BJ (cell line): Measurements from ENCODE around the gene C17orf75. TPM values are rescaled to one million over a fixed set of nuclear protein-coding genes. Genes with fewer than 3 reads are reported as not detected.

ENCODE experiments used
- CTCF ChIA-PET: fragments of 350-600 bp; formaldehyde crosslinking; extraction: SDS; loops from one replicate; lab custom pipeline; 2021; ENCODE audit warnings: antibody characterized with exemption, inconsistent platforms; lab: Yijun Ruan, JAX
- POLR2A ChIA-PET: fragments of 300-600 bp; sonication (Branson Sonifier 250); formaldehyde crosslinking; extraction: SDS; loops from one replicate; lab custom pipeline; 2021; ENCODE audit warnings: antibody characterized with exemption; lab: Charles Lee
- DNase-seq: peaks from one replicate; pipeline ENCODE4 v3.0.0-alpha.2; 2011; ENCODE audit warnings: low read depth
- H3K27me3 ChIP-seq: 2 replicates; pipeline ENCODE4 v1.6.0; 2011; ENCODE audit warnings: low read length; ENCODE audit not compliant: control insufficient read depth, insufficient read depth
- H3K36me3 ChIP-seq: 2 replicates; pipeline ENCODE4 v1.5.1; 2011; ENCODE audit warnings: low read length; ENCODE audit not compliant: control insufficient read depth, insufficient read depth
- H3K4me3 ChIP-seq: 2 replicates; pipeline ENCODE4 v1.5.1; 2011; ENCODE audit warnings: low read depth, mild to moderate bottlenecking, control low read depth, low read length
- CTCF ChIP-seq: IDR thresholded peaks from 2 replicates; pipeline ENCODE4 v1.5.1; 2011; ENCODE audit warnings: low read depth, mild to moderate bottlenecking, control low read depth, inconsistent platforms, low read length, moderate library complexity; ENCODE audit not compliant: insufficient read depth
- polyA plus RNA-seq: library from polyadenylated mRNA; depleted of rRNA; stranded (reverse); fragments of >200 nt; gene quantifications from 2 replicates; pipeline ENCODE4 v1.2.3, GENCODE V29; 2011

Gene C17orf75
- polyA plus RNA-seq, 1 experiment, result 9.6 TPM

- POLR2A ChIA-PET, result no interaction called here
- H3K36me3 ChIP-seq, result no peaks in the 10 kb centered on the region
- no peak overlapping the region for H3K4me3 ChIP-seq
- H3K27me3 ChIP-seq, result no peaks in the 10 kb centered on the region
- no peak for TF ChIP-seq CTCF
- CTCF ChIA-PET, result no interaction called here
- no peak for DNase-seq
Measured at GRCh38 chr17:32345951-32346600, 4.1 kb upstream of the C17orf75 start.

- peak overlapping the region; percentile 44 for H3K4me3 ChIP-seq
- POLR2A ChIA-PET, result no interaction called here
Measured at GRCh38 chr17:32342603-32343325, 791 bp upstream of the C17orf75 start.

DNA sequence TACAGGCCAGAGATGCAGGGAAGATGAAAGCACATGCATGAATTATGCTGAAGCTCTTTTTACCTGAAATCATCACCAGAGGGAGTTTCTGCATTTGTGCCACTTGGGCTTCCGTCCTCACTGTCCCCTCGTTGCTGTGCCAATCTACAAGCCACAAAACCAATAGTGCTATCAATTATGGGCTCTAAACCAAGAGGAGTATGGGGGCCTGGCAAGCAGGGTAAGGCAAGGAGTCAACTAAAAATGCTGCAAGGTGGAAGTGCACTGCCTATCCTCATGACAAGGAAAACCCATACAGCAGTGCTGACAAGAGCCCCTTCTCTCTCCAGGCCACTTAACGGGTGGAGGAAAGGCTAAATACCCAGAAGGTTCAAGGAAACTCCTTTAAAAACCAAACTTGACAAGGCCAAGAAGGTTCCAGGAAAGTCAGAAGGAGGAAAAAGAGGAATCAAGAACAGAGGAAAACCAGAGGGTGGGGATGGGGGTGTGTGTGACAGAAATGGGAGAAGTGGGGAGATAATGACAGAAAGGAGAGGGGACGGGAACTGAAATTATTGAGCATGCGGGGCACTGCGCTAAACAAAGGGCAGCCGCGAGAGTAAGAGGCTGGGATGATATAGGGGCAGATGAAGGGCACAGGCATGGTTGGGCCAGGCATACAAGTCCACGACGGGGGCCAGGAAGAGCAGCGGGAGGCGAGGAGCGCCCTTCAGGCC, 674 bp downstream of the C17orf75 start:
- Histone ChIP-seq H3K4me3 (peak overlapping the region; percentile 44), H3K27me3 (no peaks in the 10 kb centered on the region), H3K36me3 (no peaks in the 10 kb centered on the region; the same call in 1 of the 2 replicates)
- peak; percentile 26; the same call in 1 of the 2 replicates for TF ChIP-seq CTCF
- CTCF ChIA-PET, result interaction anchor here (1.0 kb wide), 1 partner anchor 11 kb away, joined by 3 read pairs; no protein-coding TSS in a partner anchor
- no peak for DNase-seq
- POLR2A ChIA-PET, result no interaction called here

More at GRCh38 chr17:32342603-32343325, 791 bp upstream of the C17orf75 start:
- CTCF ChIA-PET, result interaction anchor here (1.0 kb wide), 1 partner anchor 13 kb away, joined by 3 read pairs; no protein-coding TSS in a partner anchor
- no peaks in the 10 kb centered on the region for H3K27me3 ChIP-seq
- H3K36me3 ChIP-seq, result no peaks in the 10 kb centered on the region; the same call in 1 of the 2 replicates
- no peak for TF ChIP-seq CTCF
- no peak for DNase-seq

DNA sequence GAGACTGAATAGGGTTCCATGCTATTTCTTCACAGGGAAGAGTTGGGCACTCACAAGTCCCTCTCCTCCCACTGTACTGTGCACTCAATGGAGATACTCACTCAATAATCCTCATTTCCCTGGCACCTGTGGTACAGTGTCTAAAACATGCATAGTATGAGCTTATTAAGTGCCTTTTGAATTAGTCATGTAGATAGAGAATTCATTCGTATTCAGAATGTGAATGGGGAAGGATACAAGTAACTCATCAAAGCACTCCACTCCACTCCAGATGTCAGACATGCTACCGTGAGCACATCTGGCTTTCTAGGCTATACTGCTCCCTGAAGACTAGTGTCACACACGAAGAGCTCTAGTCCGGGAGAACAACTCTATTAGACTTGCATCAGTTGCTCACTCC, 6.3 kb downstream of the C17orf75 start:
- ChIA-PET POLR2A (interaction anchor here (0.6 to 1.2 kb wide), 2 partner anchors 15 to 125 kb away, joined by 3 to 18 read pairs; no protein-coding TSS in a partner anchor), CTCF (interaction anchor here (1.5 to 1.8 kb wide), 2 partner anchors 16 to 108 kb away, joined by 4 to 6 read pairs; partner anchors contain the start of gene PSMD11)
- Histone ChIP-seq H3K4me3 (no peak overlapping the region), H3K27me3 (no peaks in the 10 kb centered on the region), H3K36me3 (no peaks in the 10 kb centered on the region; the same call in 1 of the 2 replicates)
- TF ChIP-seq CTCF, result no peak
- DNase-seq, result peak; percentile 71
